Stimulated activated CD8-positive, alpha-beta memory T cell treated with anti-CD3 and anti-CD28 coated beads, Interleukin-4, amount 100 ng/mL, for 1 hour (primary cell): Measurements from ENCODE around the gene ASTN2.
"Not testable (repeated sequence)": the region's sequence is repeated elsewhere in the genome, so short reads cannot be mapped to it uniquely, and the experiment has no call there.

Experiments
- DNase-seq, 2 donors: peaks; one replicate each; pipeline ENCODE4 v3.0.0-alpha.2; 2020; ENCODE audit warnings: low read depth in 2 of 2, low spot score in 1 of 2

ASTN2 gene

DNA sequence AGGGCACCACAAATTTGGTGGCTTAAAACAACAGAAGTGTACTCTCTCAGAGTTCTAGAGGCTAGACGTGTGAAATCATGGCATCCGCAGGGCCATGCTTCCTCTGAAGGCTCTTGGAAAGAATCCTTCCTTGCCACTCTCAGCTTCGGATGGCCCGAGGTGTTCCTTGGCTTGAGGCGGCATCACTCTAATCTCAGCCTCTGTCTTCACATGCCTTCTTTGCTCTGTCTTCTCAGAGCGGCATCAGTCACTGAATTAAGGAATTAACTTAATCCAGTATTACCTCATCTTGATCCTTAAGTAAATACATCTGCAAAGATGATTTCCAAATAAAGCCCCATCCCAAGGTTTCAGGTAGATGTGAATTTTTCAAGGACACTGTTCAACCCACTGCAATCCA is 938.9 kb downstream of the ASTN2 start:
- no peak for DNase-seq

DNA sequence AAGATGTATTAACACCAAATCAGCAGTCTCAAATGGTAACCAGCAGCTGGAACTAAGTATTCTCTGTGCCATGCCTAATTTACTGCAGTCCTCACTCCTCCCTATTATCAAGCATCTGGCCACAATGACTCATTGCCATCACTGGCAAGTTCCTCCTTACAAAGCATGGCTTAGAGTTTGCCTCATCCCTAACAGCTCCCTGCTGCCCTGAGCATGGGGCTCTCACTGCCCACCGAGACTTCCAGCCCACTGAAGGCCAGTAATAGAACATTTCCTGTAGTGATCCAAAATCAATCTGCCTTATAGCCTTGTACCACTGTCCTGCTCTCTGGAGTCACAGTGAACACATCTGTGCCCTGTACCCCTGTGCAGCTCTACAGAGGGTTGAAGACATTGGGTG is 939.7 kb downstream of the ASTN2 start:
- DNase-seq = no peak

DNA sequence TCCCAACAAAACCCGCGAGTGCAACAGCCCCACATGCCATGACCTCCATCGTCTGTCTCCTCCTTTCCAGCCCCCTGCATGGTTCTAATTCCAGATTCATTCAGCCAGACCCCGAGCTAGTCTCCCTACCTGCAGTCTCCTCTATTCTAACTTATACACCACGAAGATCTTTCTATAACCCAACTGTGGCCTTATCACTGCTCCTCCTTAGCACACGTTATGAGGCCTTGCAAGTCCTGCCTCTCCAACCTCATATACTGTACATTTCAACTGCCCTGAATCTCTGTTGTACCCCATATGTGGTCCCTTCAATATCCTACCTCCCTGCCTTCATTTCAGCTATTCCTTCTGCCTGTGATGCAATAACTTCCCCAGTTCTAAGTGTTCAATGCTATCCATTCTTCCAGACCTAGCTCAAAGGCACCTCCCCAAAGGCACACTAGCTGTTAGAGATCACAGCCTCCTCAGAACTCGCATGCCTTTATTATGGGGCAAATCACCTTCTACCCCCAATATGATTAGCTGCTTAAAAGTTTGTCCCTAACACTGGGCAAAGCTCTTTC is 942.8 kb downstream of the ASTN2 start:
- DNase-seq = no peak

DNA sequence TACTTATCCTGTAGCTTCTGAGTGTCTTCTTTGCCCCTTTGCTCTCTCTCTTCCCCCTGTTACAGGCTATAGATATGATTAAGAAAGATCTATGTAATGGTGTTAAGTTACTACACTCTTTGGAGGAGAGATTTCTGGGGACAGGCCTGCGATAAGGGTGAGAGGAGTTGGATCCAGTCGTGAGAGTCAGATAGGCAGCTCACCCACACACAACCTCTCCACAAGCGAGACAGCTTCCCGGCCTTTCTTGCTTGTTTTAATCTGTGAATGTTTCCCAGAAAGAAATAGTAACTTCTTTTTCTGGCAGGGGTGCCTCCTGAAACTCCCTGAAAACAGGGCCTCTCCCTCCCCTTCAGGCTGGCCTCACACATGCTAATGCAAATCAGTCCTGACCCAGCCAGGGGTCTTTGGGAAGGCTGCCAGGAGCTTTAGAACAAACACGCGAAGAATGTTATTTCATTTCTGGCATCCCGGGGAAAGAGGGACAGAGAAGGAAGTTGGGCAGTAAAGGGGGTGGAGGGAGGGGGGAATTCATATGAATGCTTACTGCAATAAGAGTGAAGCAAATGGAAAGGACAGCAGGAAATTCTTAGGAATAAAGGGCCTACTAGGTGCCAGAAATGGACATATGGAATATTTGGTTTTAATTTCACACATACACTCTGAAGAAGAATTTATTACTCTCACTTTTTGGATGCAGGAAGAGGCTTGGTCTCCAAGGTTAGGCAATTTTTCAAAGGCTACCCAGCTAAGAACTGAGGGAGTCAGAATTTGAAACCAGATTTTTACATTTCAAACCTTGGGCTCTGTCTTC is 943.6 kb downstream of the ASTN2 start:
- DNase-seq = no peak

DNA sequence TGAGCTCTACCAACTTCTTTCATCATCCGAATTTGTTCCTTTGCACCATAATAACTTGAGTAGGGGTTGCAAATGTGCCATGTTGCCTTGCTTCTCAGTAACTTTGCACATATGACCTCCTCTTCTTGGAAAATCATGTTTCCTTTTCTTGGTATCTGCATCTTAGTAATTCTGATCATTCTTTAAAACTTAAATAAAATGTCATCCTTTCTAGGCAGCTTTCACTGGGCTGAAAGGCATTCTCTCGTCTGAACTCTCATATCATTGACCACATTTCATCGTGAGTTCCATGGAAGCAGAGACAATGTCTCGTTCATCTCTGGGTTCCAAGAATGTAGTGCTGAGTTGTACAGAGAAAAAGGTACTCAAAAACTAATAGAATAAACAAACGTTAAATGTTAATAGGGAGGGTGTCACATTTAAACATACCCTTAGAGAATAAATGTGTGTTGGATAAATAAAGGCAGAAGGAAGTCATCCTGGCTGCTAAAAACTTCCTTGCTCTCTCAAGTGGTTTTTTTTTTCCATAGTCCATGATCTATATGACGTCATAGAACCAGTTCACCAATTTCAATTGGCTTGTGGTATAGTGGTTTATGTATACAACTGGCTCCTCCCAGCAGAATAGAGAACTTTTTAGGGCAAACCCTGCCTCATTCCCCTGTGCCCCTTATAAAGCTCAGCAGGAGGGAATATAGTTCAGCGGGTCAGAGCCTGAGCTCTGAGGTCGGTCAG is 945.9 kb downstream of the ASTN2 start:
- no peak for DNase-seq

DNA sequence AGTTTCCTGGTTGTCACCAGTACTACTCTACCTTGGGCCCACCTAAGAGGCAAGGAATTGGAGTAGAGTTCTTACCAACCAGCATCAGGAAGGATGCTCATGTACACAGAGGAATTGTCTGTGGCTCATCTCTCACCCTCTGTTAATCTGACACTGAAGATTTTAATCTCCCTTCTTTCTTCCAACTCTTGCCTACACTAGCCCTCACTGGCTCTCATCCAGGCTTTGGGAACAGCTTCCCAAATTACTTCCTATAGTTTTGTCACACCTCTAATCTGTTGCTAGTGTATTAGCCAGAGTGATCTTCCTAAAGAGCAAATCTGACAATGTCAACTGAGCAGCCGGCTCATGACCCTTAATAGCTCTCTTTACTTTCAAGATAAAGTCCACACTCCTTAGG is 946.5 kb downstream of the ASTN2 start:
- DNase-seq = no peak

DNA sequence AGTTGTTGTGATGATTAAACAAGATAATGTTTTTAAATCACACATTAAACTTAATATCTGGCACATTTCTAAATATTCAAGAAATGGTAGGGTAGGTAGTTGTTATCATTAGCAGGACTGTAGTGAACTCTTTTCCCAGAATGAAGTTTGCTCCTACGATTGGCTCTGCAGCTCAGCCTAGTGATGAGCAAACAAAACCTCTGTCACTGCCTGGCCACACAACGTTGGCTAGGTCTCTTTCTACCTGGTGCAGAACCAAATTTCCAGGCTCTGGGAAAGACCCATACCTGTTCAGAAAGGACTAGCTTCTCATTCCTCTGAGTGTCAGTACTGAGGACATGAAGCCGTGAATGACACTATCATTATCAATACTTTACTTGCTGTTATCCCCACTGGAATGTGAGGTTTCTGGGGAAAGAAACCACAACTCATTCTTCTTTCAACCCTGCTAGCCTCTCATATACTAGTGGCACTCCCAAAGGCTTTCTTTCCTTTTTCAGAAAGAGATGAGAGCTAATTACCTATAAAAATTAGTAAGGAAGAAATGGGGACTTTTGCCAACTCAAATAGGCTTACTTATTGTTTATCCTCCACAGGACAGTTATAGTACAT is 947.0 kb downstream of the ASTN2 start:
- no peak for DNase-seq

DNA sequence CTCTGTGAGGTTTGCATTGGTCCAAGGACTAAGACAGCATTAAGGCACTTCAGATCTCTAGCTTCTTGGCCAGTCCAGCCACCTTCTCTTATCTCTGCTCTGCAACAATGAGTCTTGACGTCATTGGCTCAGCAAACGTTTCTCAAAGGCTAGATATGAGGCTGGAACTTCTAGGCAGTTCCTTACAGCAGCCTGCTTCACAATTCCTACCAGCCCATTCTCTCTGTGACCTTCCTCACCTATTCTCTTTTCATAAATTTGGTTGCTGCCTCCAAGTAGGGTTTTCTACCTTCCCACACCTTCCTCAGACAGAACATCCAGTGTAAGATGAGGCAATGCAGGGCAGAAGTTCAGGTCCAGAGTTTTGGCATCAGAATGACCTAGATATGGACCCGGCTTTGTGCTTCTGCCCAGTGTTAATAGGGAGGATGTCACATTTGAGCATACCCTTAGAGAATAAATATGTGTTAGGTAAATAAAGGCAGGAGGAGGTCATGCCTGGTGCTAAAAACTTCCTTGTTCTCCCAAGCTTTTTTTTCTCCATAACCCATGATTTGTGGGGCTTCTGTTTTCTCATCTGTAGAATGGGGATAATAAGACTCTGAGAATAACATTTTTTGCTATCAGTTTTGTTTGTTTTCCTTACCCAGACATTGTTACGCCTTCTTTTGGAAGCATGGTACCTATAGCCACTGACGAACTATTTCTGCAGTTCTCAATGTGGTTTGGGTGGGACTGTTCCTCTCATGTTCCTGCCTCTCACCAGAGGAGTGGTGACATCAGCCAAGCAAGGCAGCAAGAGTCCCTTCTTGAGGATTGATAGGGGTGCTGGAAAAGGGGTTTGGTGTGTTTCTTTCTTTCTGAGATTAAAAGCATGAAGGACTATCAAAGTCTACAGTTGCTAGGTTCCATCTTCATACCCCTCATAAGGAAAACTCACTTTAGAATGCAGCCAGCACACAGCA is 948.3 kb downstream of the ASTN2 start:
- DNase-seq = no peak

DNA sequence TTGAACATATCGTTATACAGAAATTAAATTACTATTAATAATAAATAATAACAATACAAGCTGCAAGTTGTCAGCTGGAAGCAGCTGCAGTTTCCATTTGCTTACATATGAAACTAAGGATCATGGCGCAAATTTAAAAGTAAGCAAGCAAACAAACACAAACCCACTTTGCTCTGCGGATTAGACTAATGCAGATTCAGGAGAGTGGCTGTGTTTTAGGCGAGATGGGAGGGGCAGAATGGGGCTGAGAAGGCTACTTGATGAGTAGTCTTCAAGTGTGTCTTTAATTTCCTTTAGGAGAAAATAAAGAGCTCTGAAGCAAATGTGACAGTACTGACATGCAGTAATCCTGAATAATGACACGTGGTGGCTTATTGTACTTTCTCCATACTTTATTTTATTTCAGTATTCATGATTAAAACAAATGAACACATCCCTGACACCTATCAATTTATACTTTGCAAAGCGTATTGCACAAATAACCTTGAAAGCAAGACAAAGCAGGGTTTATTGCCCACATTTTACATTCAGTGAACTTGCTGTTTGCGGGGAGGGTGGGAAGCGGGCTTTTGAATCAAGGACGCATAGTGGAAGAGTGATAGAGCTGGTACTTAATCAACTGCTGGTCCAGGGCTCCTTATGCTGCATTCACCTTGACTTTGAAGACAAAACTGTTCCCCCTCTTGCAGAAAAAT is 949.1 kb downstream of the ASTN2 start:
- DNase-seq = no peak

DNA sequence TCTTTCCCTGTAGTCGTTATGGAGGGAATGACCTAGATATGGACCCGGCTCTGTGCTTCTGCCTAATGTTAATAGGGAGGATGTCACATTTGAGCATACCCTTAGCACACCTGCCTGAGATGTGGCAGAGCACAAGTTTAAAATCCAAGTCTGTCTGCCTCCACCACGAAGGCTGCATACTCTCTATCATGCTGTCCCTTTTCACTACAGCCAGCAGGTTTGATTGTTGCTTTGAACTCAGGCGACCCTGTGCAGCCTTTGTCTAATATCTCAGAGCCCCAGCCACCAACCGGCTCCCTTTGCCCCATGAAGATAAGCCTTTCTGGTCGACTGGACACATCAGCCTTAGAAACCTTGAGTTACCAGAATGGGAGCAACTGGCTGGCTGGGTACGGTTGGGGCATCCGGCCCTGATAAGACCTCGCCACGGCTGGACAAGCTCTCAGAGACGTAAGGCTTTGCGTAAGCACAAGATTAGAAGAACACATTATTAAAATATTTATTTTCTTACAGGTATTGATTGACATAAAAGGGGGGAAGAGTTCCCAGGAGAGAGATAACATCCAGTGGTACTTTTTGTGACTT is 949.8 kb downstream of the ASTN2 start:
- DNase-seq = no peak

DNA sequence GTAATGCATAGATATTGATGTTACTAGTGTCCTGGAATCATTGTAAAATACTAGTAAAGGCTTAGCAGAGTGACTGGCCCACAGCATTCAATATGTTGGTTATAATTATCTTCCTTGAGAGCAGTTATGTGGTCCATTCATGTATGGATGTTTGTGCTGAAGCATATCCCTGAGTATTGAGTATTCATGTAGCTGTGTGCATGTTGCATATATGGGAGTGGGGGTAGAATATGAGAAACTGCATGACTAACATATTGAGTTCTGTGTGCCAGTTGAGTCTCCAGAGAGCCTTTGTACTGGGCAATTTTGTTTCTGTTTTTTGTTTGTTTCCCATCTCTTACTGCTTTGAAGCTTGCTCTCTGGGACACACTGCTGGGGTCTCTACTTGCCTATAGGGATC is 950.4 kb downstream of the ASTN2 start:
- no peak for DNase-seq

DNA sequence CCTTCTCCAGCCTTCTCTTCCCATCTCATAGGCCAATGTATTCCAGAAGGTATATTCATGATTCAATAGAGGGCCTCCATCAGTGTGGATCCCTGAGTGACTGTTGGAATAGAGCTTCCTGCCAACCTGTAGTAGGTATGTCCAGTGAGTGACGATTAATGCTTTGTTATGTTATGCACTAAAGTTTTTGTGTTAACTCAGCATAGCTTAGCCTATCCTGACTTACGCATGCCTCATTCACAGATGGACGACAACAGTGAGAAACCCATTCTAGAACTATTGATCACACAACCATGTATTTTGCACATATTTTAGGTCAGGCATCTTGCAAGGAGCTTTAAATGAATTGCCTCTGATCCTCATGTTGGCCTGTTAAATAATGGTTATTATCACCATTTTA is 953.2 kb downstream of the ASTN2 start:
- DNase-seq = no peak

DNA sequence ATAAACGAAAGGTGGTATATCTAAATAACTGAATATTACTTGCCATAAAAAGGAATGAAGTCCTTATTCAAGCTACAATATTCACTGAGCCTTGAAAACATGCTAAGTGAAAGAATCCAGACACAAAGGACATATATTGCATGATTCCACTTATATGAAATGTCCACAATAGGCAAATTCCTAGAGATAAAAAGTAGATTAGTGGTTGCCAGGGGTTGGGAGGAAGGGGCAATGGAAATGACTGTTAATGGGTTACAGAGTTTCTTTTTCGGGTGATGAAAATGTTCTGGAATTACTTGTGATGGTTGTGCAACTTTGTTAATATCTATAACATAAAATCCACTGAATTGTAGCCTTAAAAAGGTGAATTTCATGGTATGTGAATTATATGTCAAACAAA is 954.8 kb downstream of the ASTN2 start:
- no peak for DNase-seq

DNA sequence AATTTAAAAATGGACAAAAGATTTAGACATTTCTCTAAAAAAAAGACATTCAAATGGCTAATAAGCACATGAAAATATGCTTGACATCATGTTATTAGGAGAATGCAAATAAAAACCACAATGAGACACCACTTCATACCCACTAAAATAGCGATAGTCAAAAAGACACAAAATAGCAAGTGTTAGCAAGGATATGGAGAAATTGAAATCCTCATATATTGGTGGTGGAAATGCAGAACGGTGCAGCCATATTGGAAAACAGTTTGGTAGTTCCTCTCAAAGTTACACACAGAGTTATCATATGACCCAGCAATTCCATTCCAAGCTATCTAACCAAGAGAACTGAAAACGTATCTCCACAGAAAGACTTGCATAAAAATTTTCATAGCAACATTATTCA is 955.3 kb downstream of the ASTN2 start:
- no peak for DNase-seq

DNA sequence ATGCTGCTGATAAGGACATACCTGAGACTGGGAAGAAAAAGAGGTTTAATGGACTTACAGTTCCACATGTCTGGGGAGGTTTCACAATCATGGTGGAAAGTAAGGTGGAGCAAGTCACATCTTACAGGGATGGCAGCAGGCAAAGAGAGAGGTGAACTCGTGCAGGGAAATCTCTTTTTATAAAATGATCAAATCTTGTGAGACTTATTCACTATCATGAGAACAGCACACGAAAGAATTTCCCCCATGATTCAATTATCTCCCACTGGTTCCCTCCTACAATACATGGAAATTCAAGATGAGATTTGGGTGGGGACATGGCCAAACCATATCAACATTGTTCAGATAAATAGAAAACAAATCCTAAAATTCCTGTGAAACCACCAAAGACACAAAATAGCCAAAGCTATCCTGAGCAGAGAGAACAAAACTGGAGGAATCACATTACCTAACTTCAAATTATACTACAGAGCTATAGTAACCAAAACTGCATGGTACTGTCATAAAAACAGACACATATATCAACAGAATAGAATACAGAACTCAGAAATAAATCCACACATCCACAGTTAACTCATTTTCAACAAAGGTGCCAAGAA is 958.3 kb downstream of the ASTN2 start:
- DNase-seq = no peak

DNA sequence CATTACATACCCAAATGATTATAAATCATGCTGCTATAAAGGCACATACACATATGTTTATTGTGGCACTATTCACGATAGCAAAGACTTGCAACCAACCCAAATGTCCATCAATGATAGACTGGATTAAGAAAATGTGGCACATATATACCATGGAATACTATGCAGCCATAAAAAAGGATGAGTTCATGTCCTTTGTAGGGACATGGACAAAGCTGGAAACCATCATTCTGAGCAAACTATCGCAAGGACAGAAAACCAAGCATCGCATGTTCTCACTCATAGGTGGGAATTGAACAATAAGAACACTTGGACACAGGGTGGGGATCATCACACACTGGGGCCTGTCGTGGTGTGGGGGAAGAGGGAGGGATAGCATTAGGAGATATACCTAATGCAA is 960.3 kb downstream of the ASTN2 start:
- DNase-seq = not testable (repeated sequence)

DNA sequence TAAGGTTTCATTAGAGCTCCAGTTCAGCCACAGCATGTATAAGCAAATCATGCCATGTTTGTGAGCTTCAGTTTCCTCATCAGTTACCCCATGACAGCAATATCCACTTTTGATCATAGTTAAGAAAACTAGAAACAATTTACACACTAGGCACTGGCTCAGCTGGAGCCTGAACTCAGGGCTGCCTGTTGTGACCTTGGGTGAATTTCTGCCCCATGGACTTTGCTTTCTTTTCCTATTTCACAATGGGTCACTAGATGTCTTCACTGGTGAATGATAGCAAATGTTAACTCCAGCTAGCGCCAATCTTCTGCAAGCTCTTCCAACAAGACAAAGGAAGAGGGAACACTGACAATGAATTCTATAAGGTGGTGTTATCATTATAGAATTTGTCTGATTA is 961.1 kb downstream of the ASTN2 start:
- DNase-seq = no peak

DNA sequence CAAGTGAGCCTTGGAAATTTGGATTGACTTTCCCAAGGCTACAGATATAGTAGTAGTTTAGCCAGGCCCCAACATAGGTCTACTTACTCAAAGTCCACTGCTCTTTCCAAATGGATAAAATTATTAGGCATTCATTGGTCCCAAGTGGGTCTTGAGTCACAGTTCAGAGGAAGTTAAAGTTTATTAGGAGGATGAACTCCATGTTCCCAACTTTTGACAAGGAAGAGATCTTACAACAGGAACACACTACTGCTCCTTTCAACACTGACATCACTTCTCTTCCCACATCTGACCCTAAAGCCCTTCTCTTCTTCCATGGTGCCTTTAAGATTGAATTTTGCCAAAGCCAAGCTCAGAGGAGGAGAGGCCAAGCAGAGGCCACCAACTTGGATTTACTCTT is 962.2 kb downstream of the ASTN2 start:
- no peak for DNase-seq

DNA sequence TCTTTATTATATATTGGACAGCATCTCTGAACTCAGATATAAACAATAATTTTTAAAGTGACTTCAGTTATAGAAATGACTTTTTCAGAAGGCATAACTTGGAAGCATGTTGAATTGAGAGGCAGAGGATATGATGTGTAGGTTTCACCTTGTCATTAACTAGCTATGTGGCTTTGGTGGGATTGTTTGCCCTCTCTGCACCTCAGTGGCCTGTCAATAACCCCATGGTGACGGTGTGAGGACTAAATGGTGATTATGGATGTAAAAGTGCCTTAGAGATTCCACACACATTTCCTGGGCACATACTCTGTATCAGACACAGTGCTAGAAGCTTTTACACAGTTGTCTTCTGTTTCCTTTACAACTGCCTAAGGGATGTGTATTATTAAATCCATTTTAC is 962.6 kb downstream of the ASTN2 start:
- no peak for DNase-seq
